Fibroblast of mammary gland (primary cell): Measurements from ENCODE around the gene NAV3.

Source experiments
- DNase-seq: peaks from one replicate; pipeline ENCODE4 v3.0.0-alpha.2; 2010; ENCODE audit warnings: low read depth
- H3K4me3 ChIP-seq: 2 replicates; pipeline ENCODE4 v1.5.1; 2011; ENCODE audit warnings: low read depth, mild to moderate bottlenecking, low read length, moderate library complexity; ENCODE audit not compliant: control insufficient read depth
- TF ChIP-seq, protein P1 (sequence below): conservative IDR thresholded peaks from 2 replicates; pipeline ENCODE4 v1.5.1; 2011; ENCODE audit warnings: low read depth, low read length, inconsistent platforms; ENCODE audit not compliant: control insufficient read depth, insufficient read depth

NAV3 gene

DNA sequence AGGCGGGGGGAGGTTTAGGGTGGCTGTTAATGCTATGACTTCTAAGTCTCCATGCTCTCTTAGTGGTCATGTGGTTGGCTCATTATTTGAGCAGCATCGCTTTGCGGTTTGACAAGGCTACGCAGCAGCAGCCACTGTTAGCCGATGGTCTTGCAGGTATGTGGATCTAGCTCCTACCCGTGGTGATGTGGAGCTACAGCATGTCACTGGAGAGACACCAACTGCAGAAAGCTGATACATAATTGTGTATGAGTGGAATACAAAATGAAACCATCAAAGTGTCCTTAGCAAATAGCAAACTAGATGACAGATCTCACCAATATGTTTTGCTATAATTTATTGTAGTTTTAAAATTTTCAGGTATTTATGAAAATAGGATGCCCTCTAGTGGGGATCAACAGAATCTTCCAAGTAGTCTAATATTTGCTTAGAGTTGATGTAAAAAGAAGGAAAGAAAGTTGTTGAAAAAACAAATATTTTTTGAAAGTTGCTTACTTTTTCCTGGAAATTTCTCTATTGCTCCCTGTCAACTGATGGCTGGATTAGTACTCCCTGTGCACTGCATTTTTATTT is 94.9 kb downstream of the NAV3 start:
- peak; percentile 96 for DNase-seq
- TF ChIP-seq, protein P1, sequence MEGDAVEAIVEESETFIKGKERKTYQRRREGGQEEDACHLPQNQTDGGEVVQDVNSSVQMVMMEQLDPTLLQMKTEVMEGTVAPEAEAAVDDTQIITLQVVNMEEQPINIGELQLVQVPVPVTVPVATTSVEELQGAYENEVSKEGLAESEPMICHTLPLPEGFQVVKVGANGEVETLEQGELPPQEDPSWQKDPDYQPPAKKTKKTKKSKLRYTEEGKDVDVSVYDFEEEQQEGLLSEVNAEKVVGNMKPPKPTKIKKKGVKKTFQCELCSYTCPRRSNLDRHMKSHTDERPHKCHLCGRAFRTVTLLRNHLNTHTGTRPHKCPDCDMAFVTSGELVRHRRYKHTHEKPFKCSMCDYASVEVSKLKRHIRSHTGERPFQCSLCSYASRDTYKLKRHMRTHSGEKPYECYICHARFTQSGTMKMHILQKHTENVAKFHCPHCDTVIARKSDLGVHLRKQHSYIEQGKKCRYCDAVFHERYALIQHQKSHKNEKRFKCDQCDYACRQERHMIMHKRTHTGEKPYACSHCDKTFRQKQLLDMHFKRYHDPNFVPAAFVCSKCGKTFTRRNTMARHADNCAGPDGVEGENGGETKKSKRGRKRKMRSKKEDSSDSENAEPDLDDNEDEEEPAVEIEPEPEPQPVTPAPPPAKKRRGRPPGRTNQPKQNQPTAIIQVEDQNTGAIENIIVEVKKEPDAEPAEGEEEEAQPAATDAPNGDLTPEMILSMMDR = peak; percentile 100
- H3K4me3 ChIP-seq = no peak overlapping the region

DNA sequence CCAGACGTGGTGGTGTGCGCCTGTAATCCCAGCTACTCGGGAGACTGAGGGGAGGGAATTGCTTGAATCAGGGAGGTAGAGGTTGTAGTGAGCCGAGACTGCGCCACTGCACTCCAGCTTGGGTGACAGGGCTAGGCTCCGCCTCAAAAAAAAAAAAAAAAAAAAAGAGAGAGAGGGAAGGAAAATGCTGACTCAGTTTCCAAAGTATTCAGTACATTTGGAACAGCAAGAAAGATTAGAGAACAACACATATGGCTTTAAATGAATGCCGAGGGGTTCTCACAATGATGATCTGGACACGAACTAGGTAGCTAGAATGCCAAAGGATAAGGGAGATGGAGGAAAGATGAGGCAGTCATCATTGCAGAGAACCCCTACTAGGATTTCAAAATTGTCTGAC is 97.4 kb downstream of the NAV3 start:
- no peak for DNase-seq
- TF ChIP-seq, protein P1 = no peak
- no peak overlapping the region for H3K4me3 ChIP-seq

- TF ChIP-seq, protein P1 = peak; percentile 15
- no peak overlapping the region for H3K4me3 ChIP-seq
- DNase-seq = no peak
Measured at GRCh38 chr12:77932216-77932615, 101.5 kb downstream of the NAV3 start.

DNA sequence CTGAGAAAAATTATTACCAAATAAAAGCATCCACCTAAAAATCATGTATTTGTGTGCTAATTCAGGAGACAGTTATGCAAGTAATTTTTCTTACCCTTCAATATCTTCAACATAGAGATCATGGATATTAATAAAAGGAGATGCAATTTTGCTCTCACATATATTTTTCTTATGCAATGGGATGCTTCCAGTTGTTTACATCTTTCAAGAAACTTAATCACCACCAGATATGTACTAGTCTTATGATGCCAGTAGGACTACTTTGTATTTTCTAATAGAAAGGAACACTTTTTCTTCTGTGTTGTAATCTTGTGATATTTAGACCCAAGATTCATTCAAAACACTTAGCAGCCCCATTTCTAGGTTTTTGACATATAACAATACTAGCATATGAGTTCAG is 107.6 kb downstream of the NAV3 start:
- TF ChIP-seq, protein P1 = no peak
- H3K4me3 ChIP-seq = no peak overlapping the region
- no peak for DNase-seq

GRCh38 chr12:77940011-77940423 is 109.3 kb downstream of the NAV3 start:
- peak; percentile 88 for DNase-seq
- H3K4me3 ChIP-seq = peak overlapping the region; percentile 56
- TF ChIP-seq, protein P1 = no peak

DNA sequence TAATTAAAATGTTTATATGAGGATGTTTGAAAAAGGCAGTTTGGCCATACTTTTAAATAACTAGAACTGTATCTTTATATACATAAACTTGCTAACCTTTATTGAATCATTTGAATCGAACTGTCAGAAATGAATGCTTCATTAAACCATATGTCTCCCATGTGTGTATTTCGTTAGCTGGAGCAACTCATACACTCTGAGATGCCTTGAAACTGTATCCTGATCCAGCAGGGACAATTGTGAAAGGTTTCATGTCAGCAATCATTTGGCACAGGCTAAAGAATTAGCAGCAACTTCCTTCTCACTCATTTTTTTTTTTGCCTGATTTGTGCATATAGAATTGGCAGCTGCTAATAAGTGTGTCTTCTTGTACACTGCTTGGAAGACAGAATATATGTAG is 109.9 kb downstream of the NAV3 start:
- peak overlapping the region; percentile 56 for H3K4me3 ChIP-seq

More for the DNA sequence above, 109.9 kb downstream of the NAV3 start:
- peak; percentile 81 for DNase-seq
- TF ChIP-seq, protein P1 = no peak
